ENCODE measurements around the gene FJX1.

DNA sequence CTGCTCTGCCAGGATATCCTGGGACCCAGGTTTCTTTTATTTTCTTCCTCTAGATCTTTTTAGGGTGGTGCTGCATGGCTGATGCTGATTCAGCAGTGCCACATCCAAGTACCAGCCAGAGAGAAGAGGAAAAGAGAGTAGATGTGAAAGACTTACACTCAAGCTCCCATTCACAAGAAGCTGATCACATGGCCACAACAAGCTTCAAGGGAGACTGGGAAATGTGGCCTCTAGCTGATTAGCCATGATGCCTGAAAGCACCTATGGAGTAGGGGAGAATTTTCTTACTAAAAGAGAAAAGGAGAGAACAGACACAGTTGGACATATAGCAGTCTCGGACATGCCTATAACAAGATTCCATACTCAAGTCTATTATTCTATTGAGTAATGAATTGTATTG is 34.4 kb upstream of the FJX1 start:
- TF ChIP-seq CTCF (IDR thresholded peaks at IDR 0.05): no peak
- no peak for TF ChIP-seq ZFX (IDR thresholded peaks at IDR 0.05; ENCODE audit: borderline replicate concordance)
